ENCODE data around the gene TMEM87A.

DNA sequence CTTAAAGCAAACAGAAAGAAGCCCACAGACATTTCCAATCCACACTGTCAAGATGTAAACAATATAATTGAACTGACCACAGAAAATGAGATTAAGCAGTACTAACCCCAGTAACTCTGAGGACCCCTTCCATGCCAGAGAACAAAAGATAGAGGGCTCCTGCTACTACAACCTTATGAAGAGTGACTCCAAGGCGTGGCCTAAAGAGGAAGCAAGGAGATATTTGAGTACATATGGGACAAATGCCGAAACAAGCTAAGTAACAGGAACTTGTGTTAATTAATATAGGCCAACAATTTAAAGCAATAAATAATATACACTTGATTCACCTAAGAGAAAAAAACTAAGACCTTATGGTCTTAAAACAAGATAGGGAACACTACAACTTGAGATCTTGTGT, 40.1 kb downstream of the TMEM87A start:
- TF ChIP-seq, protein P1, sequence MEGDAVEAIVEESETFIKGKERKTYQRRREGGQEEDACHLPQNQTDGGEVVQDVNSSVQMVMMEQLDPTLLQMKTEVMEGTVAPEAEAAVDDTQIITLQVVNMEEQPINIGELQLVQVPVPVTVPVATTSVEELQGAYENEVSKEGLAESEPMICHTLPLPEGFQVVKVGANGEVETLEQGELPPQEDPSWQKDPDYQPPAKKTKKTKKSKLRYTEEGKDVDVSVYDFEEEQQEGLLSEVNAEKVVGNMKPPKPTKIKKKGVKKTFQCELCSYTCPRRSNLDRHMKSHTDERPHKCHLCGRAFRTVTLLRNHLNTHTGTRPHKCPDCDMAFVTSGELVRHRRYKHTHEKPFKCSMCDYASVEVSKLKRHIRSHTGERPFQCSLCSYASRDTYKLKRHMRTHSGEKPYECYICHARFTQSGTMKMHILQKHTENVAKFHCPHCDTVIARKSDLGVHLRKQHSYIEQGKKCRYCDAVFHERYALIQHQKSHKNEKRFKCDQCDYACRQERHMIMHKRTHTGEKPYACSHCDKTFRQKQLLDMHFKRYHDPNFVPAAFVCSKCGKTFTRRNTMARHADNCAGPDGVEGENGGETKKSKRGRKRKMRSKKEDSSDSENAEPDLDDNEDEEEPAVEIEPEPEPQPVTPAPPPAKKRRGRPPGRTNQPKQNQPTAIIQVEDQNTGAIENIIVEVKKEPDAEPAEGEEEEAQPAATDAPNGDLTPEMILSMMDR (IDR thresholded peaks at IDR 0.05), result no peak
- no peak for TF ChIP-seq POLR2A (IDR thresholded peaks at IDR 0.05)

Measured in body of pancreas (tissue), 4 donors.